Smooth muscle cell (in vitro differentiated cells): ENCODE measurements around the gene TIGD4. TPM values are rescaled to one million over a fixed set of nuclear protein-coding genes. Genes with fewer than 3 reads are reported as not detected.
A peak's percentile ranks its signal among the peaks of the same experiment; 100 is the strongest.

Experiments used
- DNase-seq: peaks from one replicate; lab custom pipeline; 2025; ENCODE audit not compliant: unreplicated experiment; lab: John Stamatoyannopoulos, UW
- H2AFZ ChIP-seq: fragments of 200-600 bp; sonication (generic); 2 replicates; pipeline ENCODE4 v1.6.0; 2016; ENCODE audit warnings: antibody characterized with exemption, low read depth, mild to moderate bottlenecking
- H3F3A ChIP-seq: fragments of 200-600 bp; sonication (generic); 2 replicates; pipeline ENCODE4 v1.6.0; 2017; ENCODE audit warnings: antibody characterized with exemption, low read depth
- H3K27ac ChIP-seq: fragments of 200-600 bp; sonication (generic); 2 replicates; pipeline ENCODE4 v1.5.1; 2016; ENCODE audit warnings: low read depth, mild to moderate bottlenecking
- H3K27me3 ChIP-seq: fragments of 200-600 bp; sonication (generic); 2 replicates; pipeline ENCODE4 v1.6.1; 2016; ENCODE audit warnings: low read depth, mild to moderate bottlenecking
- H3K36me3 ChIP-seq: fragments of 200-600 bp; sonication (generic); 2 replicates; pipeline ENCODE4 v1.5.1; 2016; ENCODE audit warnings: low read depth
- H3K4me1 ChIP-seq: fragments of 200-600 bp; sonication (generic); 2 replicates; pipeline ENCODE4 v1.5.1; 2016; ENCODE audit warnings: low read depth
- H3K4me2 ChIP-seq: fragments of 200-600 bp; sonication (generic); 2 replicates; pipeline ENCODE4 v1.6.0; 2016; ENCODE audit warnings: mild to moderate bottlenecking
- H3K4me3 ChIP-seq: fragments of 200-600 bp; sonication (generic); 2 replicates; pipeline ENCODE4 v1.5.1; 2016; ENCODE audit warnings: mild to moderate bottlenecking
- H3K79me2 ChIP-seq: fragments of 200-600 bp; sonication (generic); 2 replicates; pipeline ENCODE4 v1.6.0; 2016; ENCODE audit warnings: low read depth, mild to moderate bottlenecking
- H3K9ac ChIP-seq: fragments of 200-600 bp; sonication (generic); 2 replicates; pipeline ENCODE4 v1.6.0; 2016; ENCODE audit warnings: low read depth
- H3K9me3 ChIP-seq: fragments of 200-600 bp; sonication (generic); replicated peaks from 2 replicates; pipeline ENCODE4 v1.5.1; 2016; ENCODE audit warnings: low read depth
- H4K20me1 ChIP-seq: fragments of 200-600 bp; sonication (generic); 2 replicates; pipeline ENCODE4 v1.6.0; 2016; ENCODE audit warnings: low read depth
- WGBS: methylation state at CpG from one replicate; pipeline ENCODE4 v1.1.7; 2016; ENCODE audit warnings: low lambda C conversion rate; 5-methylcytosine and 5-hydroxymethylcytosine counted together
- polyA plus RNA-seq: library from polyadenylated mRNA; unstranded; fragments of >200 nt; fragmentation: Nextera tagmentation; extraction: Ambion mirVana; gene quantifications from 2 replicates; pipeline ENCODE4 v1.2.1, GENCODE V29; 2016
- total RNA-seq: library from RNA; depleted of rRNA; stranded (reverse); fragments of >200 nt; gene quantifications from 2 replicates; pipeline ENCODE4 v1.2.3, GENCODE V29; 2014
- TF ChIP-seq, protein P1 (sequence below): fragments of 200-600 bp; sonication (generic); IDR thresholded peaks from 2 replicates; pipeline ENCODE4 v1.5.1; 2017; ENCODE audit warnings: borderline replicate concordance, mild to moderate bottlenecking, antibody characterized with exemption; ENCODE audit not compliant: insufficient read depth, poor library complexity, severe bottlenecking

Gene TIGD4
- total and polyA plus RNA-seq, 2 experiments from 2014 or later: 0.42 to 0.67 TPM

DNA sequence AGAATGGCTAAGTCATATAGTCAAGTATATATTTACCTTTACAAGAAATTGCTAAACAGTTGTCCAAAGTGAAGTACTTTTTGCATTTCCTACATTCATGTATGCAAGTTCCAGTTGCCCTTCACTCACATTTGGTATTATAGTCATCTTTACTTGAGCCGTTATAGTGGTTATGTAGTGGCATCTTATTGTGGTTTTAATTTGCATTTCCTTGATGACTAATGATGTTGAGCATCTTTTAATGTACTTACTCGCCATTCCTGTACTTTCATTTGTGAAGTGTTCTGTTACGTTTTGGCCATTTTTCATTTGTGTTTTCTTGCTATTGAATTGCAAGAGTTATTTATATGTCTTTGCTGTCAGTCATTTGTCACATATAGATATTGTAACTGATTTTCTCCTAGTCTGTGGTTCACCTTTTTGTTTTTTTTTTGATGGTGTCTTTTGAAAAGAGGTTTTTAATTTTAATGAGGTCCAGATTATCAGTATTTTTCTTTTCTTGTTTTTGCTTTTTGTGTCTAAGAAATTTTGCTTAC, 27.8 kb upstream of the TIGD4 start:
- Histone ChIP-seq H3K4me1 (no peaks in the 10 kb centered on the region), H4K20me1 (peaks cover 74% of the 10 kb centered on the region), H3K27me3 (no peaks in the 10 kb centered on the region), H3K4me3 (no peak overlapping the region), H3K27ac (no peak overlapping the region), H3K4me2 (no peak overlapping the region), H3K9ac (no peak overlapping the region), H3K9me3 (no peaks in the 10 kb centered on the region), H3F3A (peaks cover 7% of the 10 kb centered on the region), H2AFZ (no peak overlapping the region), H3K36me3 (no peaks in the 10 kb centered on the region), H3K79me2 (peaks cover 68% of the 10 kb centered on the region)
- WGBS: 48% methylated on average over 3 of the region's 3 CpGs
- TF ChIP-seq, protein P1, sequence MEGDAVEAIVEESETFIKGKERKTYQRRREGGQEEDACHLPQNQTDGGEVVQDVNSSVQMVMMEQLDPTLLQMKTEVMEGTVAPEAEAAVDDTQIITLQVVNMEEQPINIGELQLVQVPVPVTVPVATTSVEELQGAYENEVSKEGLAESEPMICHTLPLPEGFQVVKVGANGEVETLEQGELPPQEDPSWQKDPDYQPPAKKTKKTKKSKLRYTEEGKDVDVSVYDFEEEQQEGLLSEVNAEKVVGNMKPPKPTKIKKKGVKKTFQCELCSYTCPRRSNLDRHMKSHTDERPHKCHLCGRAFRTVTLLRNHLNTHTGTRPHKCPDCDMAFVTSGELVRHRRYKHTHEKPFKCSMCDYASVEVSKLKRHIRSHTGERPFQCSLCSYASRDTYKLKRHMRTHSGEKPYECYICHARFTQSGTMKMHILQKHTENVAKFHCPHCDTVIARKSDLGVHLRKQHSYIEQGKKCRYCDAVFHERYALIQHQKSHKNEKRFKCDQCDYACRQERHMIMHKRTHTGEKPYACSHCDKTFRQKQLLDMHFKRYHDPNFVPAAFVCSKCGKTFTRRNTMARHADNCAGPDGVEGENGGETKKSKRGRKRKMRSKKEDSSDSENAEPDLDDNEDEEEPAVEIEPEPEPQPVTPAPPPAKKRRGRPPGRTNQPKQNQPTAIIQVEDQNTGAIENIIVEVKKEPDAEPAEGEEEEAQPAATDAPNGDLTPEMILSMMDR: no peak
- DNase-seq: no peak

DNA sequence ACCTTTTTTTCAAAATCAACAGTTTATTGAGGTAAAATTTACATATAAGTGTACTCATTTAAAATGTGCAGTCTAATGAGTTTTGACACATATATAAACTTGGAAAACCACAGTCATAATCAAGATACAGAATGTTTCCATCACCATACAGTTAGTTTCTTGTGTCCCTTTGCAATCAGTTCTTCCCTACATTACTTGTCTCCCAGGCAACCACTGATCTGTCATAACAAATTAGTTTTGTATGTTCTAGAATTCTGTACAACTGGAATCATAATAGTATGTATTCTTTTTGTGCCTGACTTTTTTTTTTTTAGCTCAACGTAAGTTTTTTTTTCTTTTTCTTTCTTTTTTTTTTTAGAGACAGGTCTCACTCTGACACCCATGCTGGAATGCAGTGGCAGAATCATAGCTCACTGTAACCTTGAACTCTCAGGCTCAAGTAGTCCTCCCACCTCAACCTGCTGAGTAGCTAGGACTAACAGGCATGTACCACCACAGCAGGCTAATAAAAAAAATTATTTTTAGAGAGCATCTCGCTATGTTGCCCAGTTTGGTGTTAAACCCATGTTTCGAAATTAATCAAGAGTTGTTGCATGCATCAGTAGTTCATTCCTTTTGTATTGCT, 27.1 kb upstream of the TIGD4 start:
- Histone ChIP-seq H3K9me3 (no peaks in the 10 kb centered on the region), H3K9ac (no peak overlapping the region), H3K27ac (no peak overlapping the region), H3K27me3 (no peaks in the 10 kb centered on the region), H2AFZ (no peak overlapping the region), H3K4me1 (no peaks in the 10 kb centered on the region), H3K79me2 (peaks cover 66% of the 10 kb centered on the region), H4K20me1 (peaks cover 81% of the 10 kb centered on the region), H3K36me3 (no peaks in the 10 kb centered on the region), H3K4me2 (no peak overlapping the region), H3K4me3 (no peak overlapping the region), H3F3A (peaks cover 7% of the 10 kb centered on the region)
- TF ChIP-seq, protein P1: no peak
- WGBS: 94% methylated on average over 3 of the region's 3 CpGs
- DNase-seq: no peak

DNA sequence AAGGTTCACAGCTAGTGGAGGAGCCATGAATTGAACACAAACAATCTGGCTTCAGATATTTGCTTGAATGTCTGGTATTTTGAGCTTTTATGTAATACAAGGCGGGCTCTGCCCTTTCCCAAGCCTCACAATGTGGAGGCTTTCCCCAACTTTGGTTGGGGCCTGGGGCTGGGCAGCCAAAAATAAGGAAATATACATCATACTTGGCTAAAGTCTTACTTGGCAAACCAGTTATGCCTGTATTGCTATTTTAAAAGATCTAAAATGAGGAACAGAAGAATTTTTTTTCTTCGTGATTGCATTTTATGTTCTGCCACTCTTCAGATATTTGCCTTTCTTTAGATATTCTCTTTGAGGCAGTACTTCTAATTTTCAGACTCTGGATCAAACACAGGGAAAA, 26.3 kb upstream of the TIGD4 start:
- no peak for DNase-seq
- H3K36me3 ChIP-seq: no peaks in the 10 kb centered on the region
- H3K4me1 ChIP-seq: no peaks in the 10 kb centered on the region
- H3K27me3 ChIP-seq: no peaks in the 10 kb centered on the region
- no peak overlapping the region for H3K4me3 ChIP-seq
- WGBS: 91% methylated on average over 2 of the region's 2 CpGs
- peaks cover 7% of the 10 kb centered on the region for H3F3A ChIP-seq
- no peak overlapping the region for H3K4me2 ChIP-seq
- TF ChIP-seq, protein P1: no peak
- no peak overlapping the region for H2AFZ ChIP-seq
- no peak overlapping the region for H3K9ac ChIP-seq
- H3K9me3 ChIP-seq: no peaks in the 10 kb centered on the region
- H4K20me1 ChIP-seq: peaks cover 86% of the 10 kb centered on the region
- H3K79me2 ChIP-seq: peaks cover 64% of the 10 kb centered on the region
- peak overlapping the region; percentile 18 for H3K27ac ChIP-seq

DNA sequence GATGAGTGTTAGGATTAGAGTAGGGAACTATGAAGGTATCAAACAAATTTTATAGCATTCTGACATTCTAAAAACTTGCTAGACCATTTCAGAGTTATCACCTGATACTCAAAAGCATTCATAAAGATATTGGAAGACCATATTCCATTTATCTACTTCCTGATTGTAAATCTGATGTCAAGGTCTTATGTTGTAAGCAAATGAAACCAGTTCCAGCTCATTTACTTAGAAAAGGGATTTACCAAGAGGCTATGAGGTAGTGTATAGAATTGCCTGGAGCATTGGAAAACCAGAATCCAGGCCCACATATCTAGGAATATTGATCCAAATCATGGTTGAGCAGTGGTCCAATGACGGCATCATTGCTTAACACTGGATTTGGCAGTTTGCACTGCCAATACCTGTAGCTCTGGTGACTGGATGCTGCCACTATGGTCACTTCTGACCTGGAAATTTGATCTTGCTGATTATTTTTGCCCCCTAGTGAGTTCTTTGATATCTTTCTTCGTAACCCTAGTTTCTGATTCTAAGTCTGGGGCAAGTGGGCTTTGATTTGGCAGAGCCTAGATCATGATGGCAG, 25.6 kb upstream of the TIGD4 start:
- no peaks in the 10 kb centered on the region for H3K4me1 ChIP-seq
- no peak overlapping the region for H3K4me2 ChIP-seq
- H3K36me3 ChIP-seq: no peaks in the 10 kb centered on the region
- H3K79me2 ChIP-seq: peaks cover 63% of the 10 kb centered on the region
- WGBS: 100% methylated on average over 2 of the region's 2 CpGs
- no peaks in the 10 kb centered on the region for H3K9me3 ChIP-seq
- no peak overlapping the region for H3K9ac ChIP-seq
- H3K4me3 ChIP-seq: no peak overlapping the region
- DNase-seq: no peak
- peaks cover 93% of the 10 kb centered on the region for H4K20me1 ChIP-seq
- no peaks in the 10 kb centered on the region for H3K27me3 ChIP-seq
- H3F3A ChIP-seq: peaks cover 7% of the 10 kb centered on the region
- H2AFZ ChIP-seq: no peak overlapping the region
- no peak overlapping the region for H3K27ac ChIP-seq
- TF ChIP-seq, protein P1: no peak
